ENCODE measurements around the gene NACC2. TPM values are rescaled to one million over a fixed set of nuclear protein-coding genes. Genes with fewer than 3 reads are reported as not detected.

NACC2 gene
- total and polyA plus RNA-seq, 2 donors (not counting 3 experiments of a cell fraction or from before 2014, with no cell fraction given) = 15.8 to 27.1 TPM

GRCh38 chr9:135990468-135991429 is 104.3 kb downstream of the NACC2 start:
- POLR2A ChIA-PET = no interaction called here
- BruUV-seq (replicated peaks) = no TSS peak
- H4K20me1 ChIP-seq (replicated peaks; ENCODE audit: control insufficient read depth, extremely low read depth, insufficient read depth, low read length) = no peaks in the 10 kb centered on the region
- FAIRE-seq (peak; percentile 73), DNase-seq (ENCODE audit: low read depth, low spot score) (peak; percentile 33)
- no peak overlapping the region for H3K4me2 ChIP-seq (ENCODE audit: insufficient read depth, low read length)
- no peak for TF ChIP-seq GATA2 (IDR thresholded peaks at IDR 0.05; ENCODE audit: insufficient read depth, insufficient read length, low read depth, low read length)
- no peak for TF ChIP-seq JUN (IDR thresholded peaks at IDR 0.05; ENCODE audit: borderline replicate concordance, insufficient read depth, insufficient read length, low read depth)
- no peaks in the 10 kb centered on the region for H3K9me3 ChIP-seq (replicated peaks; ENCODE audit: control insufficient read depth, insufficient read depth, low read length)
- no peaks in the 10 kb centered on the region for H3K36me3 ChIP-seq (ENCODE audit: control insufficient read depth in 2 of 2, extremely low read depth in 1 of 2, insufficient read depth in 2 of 2, low read length in 2 of 2)
- CTCF ChIA-PET = interaction anchor here (2.8 kb wide), 1 partner anchor 22 kb away, joined by 10 read pairs; no protein-coding TSS in a partner anchor
- intact Hi-C loops (cut with micrococcal nuclease) (loop anchor here (5.0 kb wide), 1 partner anchor 62 kb away; no protein-coding TSS in a partner anchor), dilution Hi-C loops (cut with MboI; ENCODE audit: extremely low pct_ligation_motif_present, low sequenced_read_pairs) (no loop called here)
- H3K27me3 ChIP-seq (ENCODE audit: control insufficient read depth in 2 of 2, insufficient read depth in 2 of 2, low read length in 2 of 2) = no peaks in the 10 kb centered on the region
- H2AFZ ChIP-seq (ENCODE audit: low read depth, low read length) = peak overlapping the region; percentile 55
- no peaks in the 10 kb centered on the region for H3K9me1 ChIP-seq (replicated peaks; ENCODE audit: control insufficient read depth, extremely low read depth, insufficient read depth, low read length)
- H3K9ac ChIP-seq (replicated peaks; ENCODE audit: extremely low read depth, insufficient read depth, low read length) = no peak overlapping the region
- H3K4me3 ChIP-seq (replicated peaks in 1 of 3; ENCODE audit: insufficient read depth in 1 of 3, low read depth in 1 of 3, low read length in 3 of 3) = no peak overlapping the region
- no peaks in the 10 kb centered on the region for H3K79me2 ChIP-seq (ENCODE audit: control insufficient read depth, insufficient read depth, low read length)
- H3K4me1 ChIP-seq (ENCODE audit: control insufficient read depth, extremely low read depth, insufficient read depth, low read length) = peaks cover 22% of the 10 kb centered on the region
- no peak overlapping the region for H3K27ac ChIP-seq (ENCODE audit: insufficient read depth, low read depth, low read length)

- intact Hi-C loops (cut with micrococcal nuclease) = loop anchor here (5.0 kb wide), 1 partner anchor 62 kb away; no protein-coding TSS in a partner anchor
- H3K36me3 ChIP-seq (ENCODE audit: control insufficient read depth in 2 of 2, extremely low read depth in 1 of 2, insufficient read depth in 2 of 2, low read length in 2 of 2) = no peaks in the 10 kb centered on the region
- no peak overlapping the region for H3K4me2 ChIP-seq (ENCODE audit: insufficient read depth, low read length)
- no peak overlapping the region for H3K4me3 ChIP-seq (replicated peaks in 1 of 3; ENCODE audit: insufficient read depth in 1 of 3, low read depth in 1 of 3, low read length in 3 of 3)
- H2AFZ ChIP-seq (ENCODE audit: low read depth, low read length) = no peak overlapping the region
- H3K79me2 ChIP-seq (ENCODE audit: control insufficient read depth, insufficient read depth, low read length) = no peaks in the 10 kb centered on the region
- FAIRE-seq (no peak), DNase-seq (ENCODE audit: low read depth, low spot score) (no peak)
- peaks cover 22% of the 10 kb centered on the region for H3K4me1 ChIP-seq (ENCODE audit: control insufficient read depth, extremely low read depth, insufficient read depth, low read length)
- H3K27me3 ChIP-seq (ENCODE audit: control insufficient read depth in 2 of 2, insufficient read depth in 2 of 2, low read length in 2 of 2) = no peaks in the 10 kb centered on the region
- ChIA-PET CTCF (interaction anchor here (0.6 to 2.8 kb wide), 2 partner anchors 22 to 1174 kb away, joined by 3 to 10 read pairs; no protein-coding TSS in a partner anchor), POLR2A (no interaction called here)
- dilution Hi-C loops (cut with MboI; ENCODE audit: extremely low pct_ligation_motif_present, low sequenced_read_pairs) = no loop called here
- no peaks in the 10 kb centered on the region for H3K9me3 ChIP-seq (replicated peaks; ENCODE audit: control insufficient read depth, insufficient read depth, low read length)
- no peak overlapping the region for H3K27ac ChIP-seq (ENCODE audit: insufficient read depth, low read depth, low read length)
- BruUV-seq (replicated peaks) = no TSS peak
- TF ChIP-seq CTCF (IDR thresholded peaks at IDR 0.05; ENCODE audit: extremely low read depth in 1 of 2, insufficient read depth in 1 of 2, low read depth in 1 of 2, low read length in 2 of 2) (no peak), JUN (IDR thresholded peaks at IDR 0.05; ENCODE audit: borderline replicate concordance, insufficient read depth, insufficient read length, low read depth) (no peak), MAX (IDR thresholded peaks at IDR 0.05; ENCODE audit: insufficient read depth, insufficient read length) (no peak), EZH2 (IDR thresholded peaks at IDR 0.05; ENCODE audit: borderline replicate concordance, low read depth, low read length, severe bottlenecking) (no peak), POLR2A (IDR thresholded peaks at IDR 0.05; ENCODE audit: low read depth, low read length) (no peak), FOS (IDR thresholded peaks at IDR 0.05; ENCODE audit: borderline replicate concordance, insufficient read depth, low read length) (no peak), POLR2AphosphoS5 (IDR thresholded peaks at IDR 0.05; ENCODE audit: insufficient read depth, low read depth, low read length) (no peak), GATA2 (IDR thresholded peaks at IDR 0.05; ENCODE audit: insufficient read depth, insufficient read length, low read depth, low read length) (no peak), MYC (IDR thresholded peaks at IDR 0.05; ENCODE audit: low read depth, low read length) (no peak)
- no peak overlapping the region for H3K9ac ChIP-seq (replicated peaks; ENCODE audit: extremely low read depth, insufficient read depth, low read length)
- H3K9me1 ChIP-seq (replicated peaks; ENCODE audit: control insufficient read depth, extremely low read depth, insufficient read depth, low read length) = no peaks in the 10 kb centered on the region
- no peaks in the 10 kb centered on the region for H4K20me1 ChIP-seq (replicated peaks; ENCODE audit: control insufficient read depth, extremely low read depth, insufficient read depth, low read length)
Measured at GRCh38 chr9:135989722-135990467, 105.2 kb downstream of the NACC2 start.
